Hippocampal formation (tissue), 2 donors: ENCODE data around the gene LSR.

Experiments used
- DNase-seq, 2 donors: peaks; one replicate each; lab custom pipeline; 2025; lab: John Stamatoyannopoulos, UW

The LSR gene, protein sequence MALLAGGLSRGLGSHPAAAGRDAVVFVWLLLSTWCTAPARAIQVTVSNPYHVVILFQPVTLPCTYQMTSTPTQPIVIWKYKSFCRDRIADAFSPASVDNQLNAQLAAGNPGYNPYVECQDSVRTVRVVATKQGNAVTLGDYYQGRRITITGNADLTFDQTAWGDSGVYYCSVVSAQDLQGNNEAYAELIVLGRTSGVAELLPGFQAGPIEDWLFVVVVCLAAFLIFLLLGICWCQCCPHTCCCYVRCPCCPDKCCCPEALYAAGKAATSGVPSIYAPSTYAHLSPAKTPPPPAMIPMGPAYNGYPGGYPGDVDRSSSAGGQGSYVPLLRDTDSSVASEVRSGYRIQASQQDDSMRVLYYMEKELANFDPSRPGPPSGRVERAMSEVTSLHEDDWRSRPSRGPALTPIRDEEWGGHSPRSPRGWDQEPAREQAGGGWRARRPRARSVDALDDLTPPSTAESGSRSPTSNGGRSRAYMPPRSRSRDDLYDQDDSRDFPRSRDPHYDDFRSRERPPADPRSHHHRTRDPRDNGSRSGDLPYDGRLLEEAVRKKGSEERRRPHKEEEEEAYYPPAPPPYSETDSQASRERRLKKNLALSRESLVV

DNA sequence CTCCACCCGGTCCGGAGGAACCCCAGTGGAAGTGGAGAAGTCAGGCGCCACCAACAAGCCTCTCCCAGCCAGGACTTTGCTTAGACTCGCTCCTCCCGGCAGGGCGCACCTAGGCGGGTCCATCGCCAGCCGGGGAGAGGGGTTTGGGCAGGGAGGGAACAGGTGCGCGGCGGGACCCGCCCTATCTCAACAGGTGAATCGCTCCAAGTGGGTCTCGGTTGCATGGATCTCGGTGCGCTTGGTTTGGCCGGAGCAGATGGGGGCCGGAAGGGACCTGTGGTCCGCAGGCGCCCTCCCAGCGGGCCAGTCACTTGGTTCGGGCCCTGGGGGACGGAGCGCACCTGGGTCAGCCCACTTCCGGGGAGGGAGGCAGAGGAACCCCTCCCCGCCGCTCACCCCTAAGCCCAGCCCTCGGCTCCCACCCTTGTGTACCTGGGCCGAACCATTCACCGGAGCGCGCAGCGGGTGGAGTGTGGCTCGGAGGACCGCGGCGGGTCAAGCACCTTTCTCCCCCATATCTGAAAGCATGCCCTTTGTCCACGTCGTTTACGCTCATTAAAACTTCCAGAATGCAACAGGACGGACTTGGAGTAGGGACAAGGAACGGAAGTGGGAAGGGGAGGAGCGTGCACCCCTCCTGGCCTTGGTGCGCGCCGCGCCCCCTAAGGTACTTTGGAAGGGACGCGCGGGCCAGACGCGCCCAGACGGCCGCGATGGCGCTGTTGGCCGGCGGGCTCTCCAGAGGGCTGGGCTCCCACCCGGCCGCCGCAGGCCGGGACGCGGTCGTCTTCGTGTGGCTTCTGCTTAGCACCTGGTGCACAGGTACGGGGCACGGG lies at the start of gene LSR:
Gene LSR, plus strand, starts transcription at position 693 of the 836 bp plus-strand sequence. Its CDS starts 21 bp downstream, at position 714.
- DNase-seq = no peak

DNA sequence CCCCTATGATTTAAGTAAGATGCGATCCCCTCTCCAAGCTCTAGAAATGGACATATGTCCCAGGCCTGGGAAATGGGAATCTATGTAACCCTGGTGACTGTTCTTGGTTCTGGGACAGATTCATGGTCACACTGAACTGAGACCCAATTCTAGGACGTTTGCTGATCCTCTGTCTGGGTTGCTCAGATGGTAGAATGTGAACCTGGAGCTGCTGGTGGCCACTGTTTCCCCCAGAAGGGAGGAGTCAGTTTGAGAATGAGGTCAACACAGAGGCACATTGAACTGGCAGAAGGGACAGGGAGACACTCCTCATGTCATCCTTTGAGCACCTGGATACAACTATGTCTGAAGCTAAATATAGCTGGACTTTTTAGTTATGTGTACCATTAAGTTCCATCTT lies 49.3 kb upstream of the LSR start:
- DNase-seq = no peak

DNA sequence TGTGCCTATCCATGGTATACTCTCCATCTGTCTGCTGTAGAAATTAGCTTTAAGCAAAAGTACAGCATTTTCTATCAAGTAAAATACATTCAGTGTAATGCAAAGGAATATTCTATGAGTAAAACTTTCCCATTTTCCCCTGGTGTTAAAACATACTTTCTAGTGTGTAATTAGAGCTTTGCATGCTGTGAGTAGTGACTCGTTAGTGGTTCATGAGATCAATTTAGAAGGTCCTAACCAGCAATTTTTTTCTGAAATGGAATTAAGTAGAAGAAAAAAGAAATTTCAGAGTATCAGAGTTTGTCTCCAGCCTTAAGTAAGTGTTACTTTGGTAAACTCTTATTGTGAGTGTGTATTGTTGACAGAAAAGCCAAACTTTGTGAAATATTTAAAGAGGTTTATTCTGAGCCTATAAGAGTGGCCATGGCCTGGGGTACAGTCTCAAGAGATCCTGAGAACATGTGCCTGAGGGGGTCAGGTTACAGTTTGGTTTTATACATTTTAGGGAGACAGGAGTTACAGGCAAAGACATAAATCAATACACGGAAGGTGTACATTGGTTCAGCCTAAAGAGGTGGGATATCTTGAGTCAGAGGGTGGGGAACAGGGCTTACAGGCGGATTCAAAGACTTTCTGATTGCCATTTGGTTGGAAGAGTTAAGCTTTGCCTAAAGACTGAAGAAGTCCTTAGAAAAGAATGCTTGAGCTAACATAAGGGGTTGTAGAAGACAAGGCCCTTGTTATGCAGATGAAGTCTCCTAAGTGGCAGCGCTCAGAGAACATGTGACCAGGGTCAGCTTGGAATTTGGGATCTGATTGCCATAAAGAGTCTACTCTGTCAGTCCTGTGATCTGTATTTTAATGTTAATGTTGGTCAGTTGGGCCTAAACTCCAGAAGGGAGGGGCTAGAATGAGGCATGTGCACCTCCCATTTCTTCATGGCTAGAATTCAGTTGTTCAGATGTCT lies 45.8 kb upstream of the LSR start:
- no peak for DNase-seq

DNA sequence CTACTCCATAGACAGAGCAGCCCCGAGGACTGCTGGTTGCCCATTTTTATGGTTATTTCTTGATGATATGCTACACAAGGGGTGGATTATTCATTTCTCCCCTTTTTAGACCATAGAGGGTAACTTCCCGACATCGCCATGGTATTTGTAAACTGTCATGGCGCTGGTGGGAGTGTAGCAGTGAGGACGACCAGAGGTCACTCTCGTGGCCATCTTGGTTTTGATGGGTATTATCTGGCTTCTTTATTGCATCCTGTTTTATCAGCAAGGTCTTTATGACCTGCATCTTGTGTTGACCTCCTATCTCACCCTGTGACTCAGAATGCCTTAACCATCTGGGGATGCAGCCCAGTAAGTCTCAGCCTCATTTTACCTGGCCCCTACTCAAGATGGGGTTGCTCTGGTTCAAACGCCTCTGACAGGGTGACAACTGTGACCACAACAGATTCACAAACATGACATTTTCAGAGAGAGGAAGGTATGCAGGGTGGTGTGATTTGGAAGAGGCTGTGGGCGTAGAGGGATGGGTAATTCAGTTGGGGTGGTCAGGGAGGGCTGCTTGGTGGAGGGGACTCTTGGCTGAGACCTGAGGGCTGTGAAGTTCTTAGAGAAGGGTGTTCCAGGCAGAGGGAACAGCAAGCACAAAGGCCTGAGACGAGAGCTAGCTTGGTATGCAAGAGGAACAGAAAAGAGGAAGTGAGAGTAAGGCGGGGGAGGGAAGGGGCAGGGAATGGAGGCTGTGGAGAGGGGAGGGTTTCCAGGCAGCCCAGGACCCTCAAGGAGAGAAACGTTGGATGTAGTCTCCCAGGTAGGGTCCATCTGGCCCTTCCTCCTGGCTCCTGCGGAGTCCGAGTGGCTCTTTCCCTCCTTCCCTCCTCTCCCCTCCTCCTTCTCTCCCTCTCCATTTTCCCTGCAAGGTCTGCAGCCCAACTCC lies 43.7 kb upstream of the LSR start:
- peak in 1 of 2 donors; percentile 14 for DNase-seq

DNA sequence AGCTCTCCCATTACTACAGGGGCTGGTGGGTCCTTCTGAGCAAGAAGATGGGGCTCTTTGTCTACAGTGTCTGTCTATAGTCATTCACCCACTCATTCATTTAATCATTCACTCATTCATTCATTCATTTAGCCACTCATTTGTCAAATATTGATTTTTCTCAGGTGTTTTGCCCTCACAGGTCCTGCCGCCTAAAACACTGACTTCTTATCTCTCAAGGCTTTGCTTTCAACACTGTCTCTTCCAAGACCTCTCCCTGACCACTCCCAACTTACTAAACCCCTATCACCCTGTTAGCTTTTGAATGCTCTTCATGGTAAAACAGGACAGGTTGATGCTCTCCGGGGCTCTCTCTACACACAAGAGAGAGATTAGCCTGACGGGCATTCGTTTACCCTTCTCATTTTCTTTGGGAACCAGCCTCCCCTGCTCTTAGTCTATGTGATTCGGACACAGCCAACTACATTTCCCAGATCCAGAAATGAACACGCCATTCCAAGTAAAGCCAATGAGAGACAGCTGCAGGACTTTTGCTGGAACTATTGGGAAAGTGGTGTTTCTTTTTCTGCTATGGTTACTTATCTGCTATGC lies 43.0 kb upstream of the LSR start:
- DNase-seq = no peak

DNA sequence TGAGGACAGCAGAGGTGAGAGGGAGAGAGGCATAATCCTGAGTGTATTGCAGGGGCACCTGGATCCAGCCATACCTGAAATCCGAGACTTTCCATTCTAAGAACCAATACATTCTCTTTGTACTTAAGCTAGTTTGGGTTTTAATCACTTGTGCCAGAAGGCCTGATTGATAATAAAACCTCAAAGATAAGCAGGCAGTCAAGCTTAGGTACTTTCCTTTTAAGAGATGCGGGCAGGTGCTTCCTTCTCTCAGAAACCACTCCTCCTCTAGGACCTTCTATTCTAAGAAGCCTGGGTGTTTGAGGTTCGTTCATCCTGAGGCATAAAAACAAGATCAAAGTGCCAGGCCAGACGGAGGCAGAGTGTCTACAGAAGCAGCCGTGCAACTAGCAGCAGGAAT lies 42.4 kb upstream of the LSR start:
- DNase-seq = no peak

DNA sequence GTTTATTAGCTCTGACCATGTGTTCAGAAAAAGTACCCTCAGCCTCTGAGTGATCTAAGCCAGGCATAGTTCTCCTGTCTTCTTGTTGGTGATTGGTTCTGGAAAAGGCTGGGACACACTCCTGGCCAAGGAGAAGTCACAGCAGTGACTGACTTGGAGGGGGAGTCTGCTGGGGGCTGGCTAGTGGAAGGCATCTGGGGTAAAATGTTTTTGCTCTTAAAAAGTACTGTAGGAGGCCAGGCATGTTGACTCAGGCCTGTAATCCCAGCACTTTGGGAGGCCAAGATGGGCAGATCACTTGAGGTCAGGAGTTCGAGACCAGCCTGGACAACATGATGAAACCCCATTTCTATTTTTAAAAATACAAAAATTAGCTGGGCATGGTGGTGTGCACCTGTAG lies 41.9 kb upstream of the LSR start:
- no peak for DNase-seq

DNA sequence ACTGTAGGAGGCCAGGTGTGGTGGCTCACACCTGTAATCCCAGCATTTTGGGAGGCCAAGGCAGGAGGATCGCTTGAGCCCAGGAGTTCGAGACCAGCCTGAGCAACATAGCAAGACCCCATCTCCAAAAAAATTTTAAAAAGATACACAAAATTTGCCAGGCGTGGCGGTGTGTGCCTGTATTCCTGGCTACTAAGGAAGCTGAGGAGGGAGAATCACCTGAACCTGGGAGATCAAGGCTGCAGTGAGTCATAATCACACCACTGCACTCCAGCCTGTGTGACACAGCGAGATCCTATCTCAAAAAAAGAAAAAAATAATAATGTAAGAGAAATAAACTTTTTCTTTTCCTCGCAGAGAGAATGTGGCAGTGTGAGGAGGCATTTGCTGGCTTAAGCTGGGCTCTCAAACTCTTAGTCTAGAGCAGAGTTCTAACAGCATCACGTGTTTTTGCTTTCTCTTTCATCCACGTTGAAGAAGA lies 41.4 kb upstream of the LSR start:
- no peak for DNase-seq

DNA sequence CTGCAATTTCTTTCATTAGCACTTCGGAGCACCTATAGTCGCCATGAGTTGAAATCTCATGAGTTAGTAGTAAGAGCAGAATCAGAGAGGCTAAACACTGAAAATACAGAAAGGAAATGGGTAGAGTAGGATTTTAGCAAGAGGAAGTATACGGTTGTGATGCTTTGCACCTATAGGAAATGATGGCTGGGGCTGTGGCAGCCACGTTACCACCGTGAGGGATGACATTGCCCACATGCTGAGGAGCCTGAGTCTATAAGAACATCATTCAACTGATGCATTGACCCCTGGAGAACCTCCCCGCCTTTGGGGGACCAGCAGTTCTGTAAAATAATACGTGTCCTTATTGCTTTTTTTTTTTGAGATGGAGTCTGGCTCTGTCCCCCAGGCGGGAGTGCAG lies 40.7 kb upstream of the LSR start:
- no peak for DNase-seq

DNA sequence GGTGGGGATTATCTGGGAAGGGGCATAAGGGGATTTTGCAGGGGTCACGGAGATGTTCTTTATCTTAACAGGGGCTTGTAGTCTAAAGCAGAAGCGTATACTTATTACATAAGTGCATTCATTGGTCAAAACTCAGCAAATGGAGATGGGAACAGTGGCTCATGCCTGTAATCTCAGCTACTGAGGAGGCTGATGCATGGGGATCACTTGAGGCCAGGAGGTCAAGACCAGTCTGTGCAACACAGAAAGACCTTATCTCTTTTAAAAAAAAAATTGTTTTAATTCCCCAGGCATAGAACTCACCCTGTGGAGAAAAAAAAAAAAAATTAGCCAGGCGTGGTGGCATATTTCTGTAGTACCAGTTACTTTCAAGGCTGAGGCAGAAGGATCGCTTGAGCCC lies 39.2 kb upstream of the LSR start:
- DNase-seq = no peak

DNA sequence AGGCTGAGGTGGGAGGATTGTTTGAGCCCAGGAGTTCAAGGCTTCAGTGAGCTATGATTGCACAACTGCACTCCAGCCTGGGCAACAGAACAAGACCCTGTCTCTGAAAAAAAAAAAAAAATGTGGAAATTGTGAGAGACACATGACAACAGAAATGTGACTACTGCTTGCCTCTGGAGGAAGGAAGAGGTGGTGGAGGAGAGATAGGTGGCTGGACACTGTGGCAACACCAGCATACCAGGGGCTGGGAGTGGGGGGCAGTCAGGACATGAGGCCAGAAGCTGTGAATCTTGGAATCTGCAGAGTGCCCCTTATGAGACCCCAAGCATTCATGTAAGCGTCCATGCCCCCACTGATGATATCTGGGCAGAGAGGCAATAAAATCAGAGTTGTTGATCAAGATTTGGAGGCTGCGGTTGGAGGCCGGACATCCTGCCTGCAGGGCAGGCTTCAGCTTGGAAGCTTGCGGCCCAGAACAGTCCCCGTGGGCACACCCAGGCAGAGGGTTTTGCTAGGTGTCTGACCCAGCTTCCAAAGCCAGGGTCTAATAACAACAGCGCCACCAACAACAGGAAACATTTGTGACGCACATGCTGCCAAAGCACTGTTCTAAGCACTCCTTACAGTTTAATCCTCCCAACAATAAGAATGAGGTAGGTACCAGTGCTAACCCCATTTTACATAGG lies 37.1 kb upstream of the LSR start:
- DNase-seq = peak in 1 of 2 donors; percentile 11

DNA sequence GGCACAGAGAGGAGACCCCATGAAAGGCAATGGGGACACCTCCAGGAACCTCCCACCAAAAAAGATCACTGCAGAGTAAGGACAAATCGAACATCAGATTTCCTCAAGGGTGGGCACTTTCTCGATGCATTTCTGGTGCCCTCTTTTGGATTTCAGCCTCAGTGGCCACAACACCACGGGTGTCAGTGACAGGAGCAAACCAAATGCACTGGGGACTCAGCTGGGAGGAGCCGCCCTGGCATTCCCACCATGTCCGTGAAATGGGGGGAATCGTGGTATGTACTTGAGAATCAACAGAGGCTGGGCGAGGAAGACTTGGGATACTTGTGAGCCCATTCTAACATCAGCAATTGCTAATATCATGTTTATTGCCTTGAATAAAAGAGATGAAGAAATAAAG lies 36.6 kb upstream of the LSR start:
- DNase-seq = no peak

DNA sequence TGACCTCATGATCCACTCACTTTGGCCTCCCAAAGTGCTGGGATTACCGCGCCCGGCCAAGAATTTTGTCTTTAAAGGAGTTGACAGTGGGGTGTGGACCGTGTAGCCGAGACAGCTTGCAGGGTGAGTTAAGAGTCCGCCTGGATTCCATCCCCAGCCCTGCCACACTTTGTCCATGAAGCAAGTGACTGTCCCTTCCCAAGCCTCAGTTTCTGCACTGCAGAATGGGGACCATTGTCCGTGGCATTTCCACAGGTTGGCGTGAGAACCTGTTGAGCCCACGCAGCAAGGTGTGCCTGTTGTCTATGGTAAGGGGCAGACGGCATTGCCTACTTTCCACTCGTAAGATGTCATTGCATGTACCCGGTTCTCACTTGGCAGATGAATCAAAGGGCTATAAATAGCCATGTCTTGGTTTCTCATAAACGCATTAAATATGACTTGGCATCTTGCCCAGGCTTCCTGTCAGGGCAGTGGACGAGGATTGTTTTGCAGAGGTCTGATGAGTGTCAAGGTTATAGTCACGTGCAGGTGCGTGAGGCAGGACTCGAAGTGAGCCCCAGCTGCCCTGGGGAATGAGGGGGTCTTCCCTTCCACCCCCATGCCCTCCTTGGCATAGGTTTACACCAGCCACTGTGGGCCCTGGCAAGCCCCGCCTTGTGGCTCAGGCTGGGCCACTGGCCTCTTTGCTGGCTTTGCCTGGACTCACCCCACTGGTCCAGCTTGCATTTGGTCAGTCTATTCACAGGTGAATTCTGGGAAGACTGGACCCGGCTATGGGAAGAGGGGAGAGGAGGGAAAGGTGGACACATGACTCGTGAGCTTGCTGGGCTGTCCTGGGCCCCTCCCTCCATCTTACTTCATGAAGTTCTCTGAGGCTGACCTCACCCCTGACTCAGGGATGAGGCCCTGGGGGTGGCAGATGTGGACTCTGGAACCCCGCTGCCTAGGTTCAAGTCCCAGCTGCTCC lies 34.9 kb upstream of the LSR start:
- no peak for DNase-seq

DNA sequence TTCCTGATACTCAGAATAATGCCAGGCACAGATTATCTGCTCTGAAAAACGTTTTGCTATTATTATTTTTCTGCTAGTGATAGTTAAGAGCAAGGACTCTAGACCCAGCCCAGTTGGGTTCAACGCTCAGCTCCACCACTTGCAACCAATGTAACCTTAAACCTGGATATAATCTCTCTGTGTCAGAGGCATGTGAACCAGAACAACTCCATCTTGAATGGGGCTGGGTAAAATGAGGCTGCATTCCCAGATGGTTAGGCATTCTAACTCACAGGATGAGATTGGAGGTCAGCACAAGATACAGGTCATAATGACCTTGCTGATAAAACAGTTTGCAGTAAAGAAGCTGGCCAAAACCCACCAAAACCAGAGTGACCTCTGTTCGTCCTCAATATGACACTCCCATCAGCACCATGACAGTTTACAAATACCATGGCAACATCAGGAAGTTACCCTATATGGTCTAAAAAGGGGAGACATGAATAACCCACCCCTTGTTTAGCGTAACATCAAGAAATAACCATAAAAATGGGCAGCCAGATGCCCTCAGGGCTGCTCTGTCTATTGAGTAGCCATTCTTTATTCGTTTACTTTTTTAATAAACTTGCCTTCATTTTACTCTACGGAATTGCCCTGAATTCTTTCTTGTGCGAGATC lies 33.9 kb upstream of the LSR start:
- DNase-seq = no peak

DNA sequence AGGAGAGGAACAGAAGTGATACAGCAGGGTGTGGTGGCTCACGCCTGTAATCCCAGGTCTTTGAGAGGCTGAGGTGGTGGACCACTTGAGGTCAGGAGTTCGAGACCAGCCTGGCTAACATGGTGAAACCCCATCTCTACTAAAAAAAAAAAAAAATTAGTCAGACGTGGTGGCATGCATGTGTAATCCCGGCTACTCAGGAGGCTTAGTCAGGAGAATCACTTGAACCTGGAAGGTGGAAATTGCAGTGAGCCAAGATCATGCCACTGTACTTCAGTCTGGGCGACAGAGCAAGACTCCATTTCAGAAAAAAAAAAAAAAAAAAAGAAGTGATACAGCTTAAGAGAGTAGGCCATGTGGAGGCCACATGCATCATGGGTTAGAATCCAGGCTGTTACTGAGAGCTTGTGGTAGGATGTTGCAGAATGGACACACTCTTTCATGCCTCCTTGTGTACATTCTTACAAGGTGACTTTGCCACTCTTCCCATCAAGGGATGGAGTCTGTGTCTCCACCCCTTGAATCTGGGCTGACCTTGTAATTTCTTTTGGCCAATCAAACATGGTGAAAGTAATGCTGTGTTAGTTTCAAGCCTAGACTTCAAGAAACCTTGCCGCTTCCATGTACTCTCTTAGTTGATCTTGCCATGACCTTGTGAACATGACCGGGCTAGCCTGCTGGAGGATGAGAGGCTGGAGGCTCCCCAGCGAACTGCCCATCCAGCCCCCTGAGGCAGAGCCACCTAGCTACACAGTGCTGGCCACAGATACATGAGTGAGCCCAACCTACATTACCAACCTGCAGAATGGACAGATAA lies 32.6 kb upstream of the LSR start:
- DNase-seq = no peak

DNA sequence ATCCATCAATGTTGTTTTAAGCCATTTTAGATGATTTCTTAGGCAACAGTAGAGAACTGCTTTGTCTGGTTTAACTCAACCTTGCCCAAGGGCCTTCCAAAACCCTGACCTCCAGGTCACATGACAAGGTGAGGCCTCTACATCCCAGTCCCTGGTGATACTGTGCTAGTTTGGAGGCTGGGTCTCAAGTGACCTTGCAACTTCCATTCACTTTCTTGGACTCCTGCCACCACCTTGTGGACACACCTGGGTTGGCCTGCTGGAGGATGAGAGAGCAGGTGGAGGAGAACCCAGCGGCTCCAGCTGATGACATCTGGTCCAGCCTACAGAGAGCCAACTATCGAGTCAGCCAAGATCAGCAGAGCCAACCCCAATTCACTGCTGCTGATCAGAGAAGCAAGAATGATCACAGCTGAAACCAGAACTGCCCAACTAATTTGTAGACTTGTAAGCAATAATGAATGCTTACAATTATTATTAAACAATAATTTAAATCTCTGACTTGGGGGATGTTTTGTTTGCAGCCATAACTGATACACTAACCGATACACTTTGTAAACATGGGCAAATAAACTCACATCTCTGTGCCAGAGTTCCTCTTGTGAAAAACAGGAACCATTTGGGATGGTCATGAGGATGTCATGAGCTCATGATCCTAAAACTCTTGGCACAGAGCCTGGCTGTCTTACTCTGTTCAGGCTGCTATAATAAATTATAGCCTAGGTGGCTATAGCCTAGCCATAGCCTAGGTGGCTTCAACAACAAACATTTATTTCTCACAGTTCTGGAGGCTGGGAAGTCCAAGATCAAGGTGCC lies 31.8 kb upstream of the LSR start:
- DNase-seq = no peak
